ENCODE measurements around the gene ARL13A.
"Not testable (repeated sequence)": the region's sequence is repeated elsewhere in the genome, so short reads cannot be mapped to it uniquely, and the experiment has no call there.

ARL13A gene

GRCh38 chrX:100969408-100969807 is at the start of gene ARL13A:
ARL13A (plus strand) TSS chrX:100969708; CDS start chrX:100973690, 3,982 bp downstream.
- no peak for DNase-seq (ENCODE audit: low read depth)

- no peak for DNase-seq (ENCODE audit: low read depth)
Observed at GRCh38 chrX:100924375-100924774, 45.1 kb upstream of the ARL13A start.

- no peak for DNase-seq (ENCODE audit: low read depth)
Observed at GRCh38 chrX:100926453-100926852, 43.1 kb upstream of the ARL13A start.

- no peak for DNase-seq (ENCODE audit: low read depth)
Observed at GRCh38 chrX:100928660-100929613, 40.6 kb upstream of the ARL13A start, which contains the start of gene XKRX. XKRX (minus strand) TSS chrX:100928917; CDS start chrX:100928304, 613 bp downstream.

GRCh38 chrX:100931218-100931924 is 38.1 kb upstream of the ARL13A start:
- DNase-seq (ENCODE audit: low read depth) = no peak

- DNase-seq (ENCODE audit: low read depth) = no peak
Observed at GRCh38 chrX:100931925-100932285, 37.6 kb upstream of the ARL13A start.

GRCh38 chrX:100935767-100936166 is 33.7 kb upstream of the ARL13A start:
- no peak for DNase-seq (ENCODE audit: low read depth)

- DNase-seq (ENCODE audit: low read depth) = no peak
Observed at GRCh38 chrX:100939333-100939732, 30.2 kb upstream of the ARL13A start.

GRCh38 chrX:100944601-100945000 is 24.9 kb upstream of the ARL13A start:
- DNase-seq (ENCODE audit: low read depth) = no peak

GRCh38 chrX:100946299-100946927 is 23.1 kb upstream of the ARL13A start:
- no peak for DNase-seq (ENCODE audit: low read depth)

- no peak for DNase-seq (ENCODE audit: low read depth)
Observed at GRCh38 chrX:100948557-100948956, 21.0 kb upstream of the ARL13A start.

- no peak for DNase-seq (ENCODE audit: low read depth)
Observed at GRCh38 chrX:100962811-100963210, 6.7 kb upstream of the ARL13A start.

- DNase-seq (ENCODE audit: low read depth) = no peak
Observed at GRCh38 chrX:100964362-100964761, 5.1 kb upstream of the ARL13A start.

- no peak for DNase-seq (ENCODE audit: low read depth)
Observed at GRCh38 chrX:100969936-100970335, 428 bp downstream of the ARL13A start.

- no peak for DNase-seq (ENCODE audit: low read depth)
Observed at GRCh38 chrX:100973411-100973810, 3.9 kb downstream of the ARL13A start.

- no peak for DNase-seq (ENCODE audit: low read depth)
Observed at GRCh38 chrX:100975212-100975611, 5.7 kb downstream of the ARL13A start.

GRCh38 chrX:100976211-100976610 is 6.7 kb downstream of the ARL13A start:
- DNase-seq (ENCODE audit: low read depth) = no peak

- no peak for DNase-seq (ENCODE audit: low read depth)
Observed at GRCh38 chrX:100979881-100980607, 10.5 kb downstream of the ARL13A start.

GRCh38 chrX:100980608-100981497 is 11.3 kb downstream of the ARL13A start:
- DNase-seq (ENCODE audit: low read depth) = no peak

- not testable (repeated sequence) for DNase-seq (ENCODE audit: low read depth)
Observed at GRCh38 chrX:100981498-100981845, 12.0 kb downstream of the ARL13A start.

- no peak for DNase-seq (ENCODE audit: low read depth)
Observed at GRCh38 chrX:100984818-100985217, 15.3 kb downstream of the ARL13A start.

Measured in activated T-helper 9 cell treated with anti-CD3 and anti-CD28 coated beads, Interleukin-2, amount 50 U/mL, for 16 hours (primary cell).